CD4-positive, alpha-beta memory T cell (primary cell): ENCODE results near the gene GIT2. TPM values are rescaled to one million over a fixed set of nuclear protein-coding genes. Genes with fewer than 3 reads are reported as not detected.

Experiments used
- CTCF ChIA-PET: fragments of 350-600 bp; sonication (Branson Sonifier 250); formaldehyde crosslinking; loops from one replicate; lab custom pipeline; 2021; ENCODE audit warnings: inconsistent platforms; ENCODE audit not compliant: partially characterized antibody; lab: Charles Lee
- POLR2A ChIA-PET: fragments of 350-600 bp; sonication (Branson Sonifier 250); formaldehyde crosslinking; loops from one replicate; lab custom pipeline; 2021; ENCODE audit not compliant: partially characterized antibody; lab: Charles Lee
- DNase-seq, 5 donors: peaks; one replicate each; pipeline versions ENCODE4 v3.0.0 to v3.0.0-alpha.2; 2020 to 2022; ENCODE audit warnings: mixed read lengths in 1 of 5
- H3K27ac ChIP-seq: one replicate; pipeline ENCODE4 v1.7.0; 2013; ENCODE audit warnings: low read depth, low read length
- H3K27me3 ChIP-seq: 2 replicates; pipeline ENCODE4 v1.7.0; 2013; ENCODE audit warnings: mild to moderate bottlenecking, low read length, moderate library complexity; ENCODE audit not compliant: insufficient read depth
- H3K36me3 ChIP-seq: 2 replicates; pipeline ENCODE4 v1.7.0; 2013; ENCODE audit warnings: mild to moderate bottlenecking, low read length, moderate library complexity; ENCODE audit not compliant: insufficient read depth
- H3K4me1 ChIP-seq: 2 replicates; pipeline ENCODE4 v1.7.0; 2013; ENCODE audit warnings: mild to moderate bottlenecking, low read length, moderate library complexity; ENCODE audit not compliant: insufficient read depth
- H3K4me3 ChIP-seq, 2 donors: one replicate each; pipeline ENCODE4 v1.7.0; 2013; ENCODE audit warnings: low read length in 2 of 2, mild to moderate bottlenecking in 1 of 2
- H3K9me3 ChIP-seq, 2 donors: one replicate each; pipeline ENCODE4 v1.7.0; 2013; ENCODE audit warnings: low read length in 2 of 2, control low read depth in 1 of 2; ENCODE audit not compliant: control insufficient read depth in 1 of 2
- H3K27ac Mint-ChIP-seq, 7 donors: one replicate each; pipeline ENCODE4 v1.8.0; 2020 to 2021; ENCODE audit warnings: mixed read lengths in 7 of 7, mild to moderate bottlenecking in 6 of 7, inconsistent platforms in 3 of 7, moderate library complexity in 3 of 7
- H3K27me3 Mint-ChIP-seq, 2 donors: one replicate each; pipeline ENCODE4 v1.8.0; 2020 to 2021; ENCODE audit warnings: mixed read lengths in 2 of 2
- H3K36me3 Mint-ChIP-seq, 2 donors: one replicate each; pipeline ENCODE4 v1.8.0; 2020 to 2021; ENCODE audit warnings: mixed read lengths in 2 of 2, inconsistent platforms in 1 of 2, mild to moderate bottlenecking in 1 of 2
- H3K4me1 Mint-ChIP-seq, 4 donors: one replicate each; pipeline ENCODE4 v1.8.0; 2020 to 2021; ENCODE audit warnings: mixed read lengths in 4 of 4, mild to moderate bottlenecking in 1 of 4
- H3K4me3 Mint-ChIP-seq, 8 donors: one replicate each; pipeline ENCODE4 v1.8.0; 2020 to 2021; ENCODE audit warnings: mixed read lengths in 8 of 8, mild to moderate bottlenecking in 7 of 8, moderate library complexity in 6 of 8, inconsistent platforms in 3 of 8
- H3K9me3 Mint-ChIP-seq, 8 donors: one replicate each; pipeline ENCODE4 v1.8.0; 2020 to 2021; ENCODE audit warnings: mixed read lengths in 8 of 8, mild to moderate bottlenecking in 5 of 8, inconsistent platforms in 3 of 8, moderate library complexity in 1 of 8
- intact Hi-C: fragments of 100-400 bp; cut with micrococcal nuclease; formaldehyde crosslinking; loops from one replicate; pipeline ENCODE4 v1.15.1; 2023
- polyA plus RNA-seq, 2 donors: library from polyadenylated mRNA; unstranded; fragments of 300-500 nt; fragmentation: Illumina TruSeq; gene quantifications; one replicate each; pipeline ENCODE4 v1.2.3, GENCODE V29; 2021
- total RNA-seq, 2 experiments: library from RNA; stranded (reverse); gene quantifications; one replicate each; pipeline ENCODE4 v1.2.3, GENCODE V29; 2021

Gene GIT2
- total and polyA plus RNA-seq, 4 experiments from 2014 or later: 83.1 to 149 (median 118) TPM

GRCh38 chr12:109946913-109947312 lies 49.3 kb downstream of the GIT2 start:
- POLR2A ChIA-PET: interaction anchor here (0.8 to 1.3 kb wide), 2 partner anchors 34 to 58 kb away, joined by 3 to 6 read pairs; no protein-coding TSS in a partner anchor
- peaks cover 52% of the 10 kb centered on the region for H3K36me3 ChIP-seq

GRCh38 chr12:109946505-109946904 lies 49.7 kb downstream of the GIT2 start:
- Mint-ChIP-seq H3K9me3 (no peaks in the 10 kb centered on the region), H3K4me3 (peak overlapping the region in 6 of 8 donors; percentile 7 to 57 (median 41)), H3K36me3 (peaks cover 28 to 69% of the 10 kb centered on the region in 2 donors), H3K4me1 (peaks cover 21 to 27% (median 25%) of the 10 kb centered on the region in 4 donors), H3K27me3 (no peaks in the 10 kb centered on the region), H3K27ac (peak overlapping the region in 6 of 7 donors; percentile 21 to 88 (median 74))
- intact Hi-C loops: loop anchor here (5.0 kb wide), 2 partner anchors 51 to 71 kb away; partner anchors contain the start of genes ANKRD13A and GIT2
- POLR2A ChIA-PET: no interaction called here
- Histone ChIP-seq H3K27me3 (no peaks in the 10 kb centered on the region), H3K36me3 (peaks cover 48% of the 10 kb centered on the region), H3K27ac (no peak overlapping the region), H3K4me1 (peaks cover 26% of the 10 kb centered on the region), H3K9me3 (no peaks in the 10 kb centered on the region), H3K4me3 (no peak overlapping the region)
- CTCF ChIA-PET: interaction anchor here (0.9 kb wide), 1 partner anchor 18 kb away, joined by 3 read pairs; no protein-coding TSS in a partner anchor
- DNase-seq: no peak

More at GRCh38 chr12:109946913-109947312, 49.3 kb downstream of the GIT2 start:
- Mint-ChIP-seq H3K4me1 (peaks cover 21 to 27% (median 26%) of the 10 kb centered on the region in 4 donors), H3K9me3 (no peaks in the 10 kb centered on the region), H3K27ac (peak overlapping the region in 6 of 7 donors; percentile 43 to 88 (median 78)), H3K4me3 (peak overlapping the region in 6 of 8 donors; percentile 7 to 57 (median 49)), H3K36me3 (peaks cover 32 to 73% of the 10 kb centered on the region in 2 donors), H3K27me3 (no peaks in the 10 kb centered on the region)
- Histone ChIP-seq H3K4me1 (peaks cover 26% of the 10 kb centered on the region), H3K4me3 (no peak overlapping the region), H3K27ac (no peak overlapping the region), H3K9me3 (no peaks in the 10 kb centered on the region), H3K27me3 (no peaks in the 10 kb centered on the region)
- no peak for DNase-seq
- intact Hi-C loops: loop anchor here (5.0 kb wide), 2 partner anchors 50 to 70 kb away; partner anchors contain the start of genes ANKRD13A and GIT2
- CTCF ChIA-PET: interaction anchor here (0.9 to 1.2 kb wide), 2 partner anchors 19 to 20 kb away, joined by 3 read pairs; no protein-coding TSS in a partner anchor

GRCh38 chr12:109944561-109945359 lies 51.4 kb downstream of the GIT2 start:
- CTCF ChIA-PET: interaction anchor here (1.6 kb wide), 1 partner anchor 99 kb away, joined by 5 read pairs; no protein-coding TSS in a partner anchor
- Mint-ChIP-seq H3K9me3 (no peaks in the 10 kb centered on the region), H3K27ac (peak overlapping the region in 1 of 7 donors; percentile 25)

GRCh38 chr12:109943811-109944210 lies 52.4 kb downstream of the GIT2 start:
- no peak for DNase-seq
- Mint-ChIP-seq H3K27me3 (no peaks in the 10 kb centered on the region), H3K36me3 (peaks cover 31 to 54% of the 10 kb centered on the region in 2 donors), H3K4me1 (peaks cover 21 to 26% (median 24%) of the 10 kb centered on the region in 4 donors), H3K9me3 (no peaks in the 10 kb centered on the region), H3K27ac (no peak overlapping the region), H3K4me3 (no peak overlapping the region)
- ChIA-PET CTCF (interaction anchor here (1.6 kb wide), 1 partner anchor 99 kb away, joined by 5 read pairs; no protein-coding TSS in a partner anchor), POLR2A (no interaction called here)
- intact Hi-C loops: no loop called here
- no peaks in the 10 kb centered on the region for H3K27me3 ChIP-seq
- no peak overlapping the region for H3K4me3 ChIP-seq
- H3K27ac ChIP-seq: no peak overlapping the region
- peaks cover 31% of the 10 kb centered on the region for H3K36me3 ChIP-seq
- no peaks in the 10 kb centered on the region for H3K9me3 ChIP-seq
- peaks cover 26% of the 10 kb centered on the region for H3K4me1 ChIP-seq

More at GRCh38 chr12:109944561-109945359, 51.4 kb downstream of the GIT2 start:
- H3K27me3 ChIP-seq: no peaks in the 10 kb centered on the region
- H3K27ac ChIP-seq: no peak overlapping the region
- H3K36me3 ChIP-seq: peaks cover 30% of the 10 kb centered on the region
- Mint-ChIP-seq H3K4me1 (peaks cover 22 to 27% (median 24%) of the 10 kb centered on the region in 4 donors), H3K4me3 (no peak overlapping the region), H3K27me3 (no peaks in the 10 kb centered on the region), H3K36me3 (peaks cover 26 to 57% of the 10 kb centered on the region in 2 donors)
- no peak for DNase-seq
- intact Hi-C loops: loop anchor here (5.0 kb wide), 2 partner anchors 53 to 73 kb away; partner anchors contain the start of genes ANKRD13A and GIT2
- no peaks in the 10 kb centered on the region for H3K9me3 ChIP-seq
- no peak overlapping the region for H3K4me3 ChIP-seq
- POLR2A ChIA-PET: no interaction called here
- peaks cover 26% of the 10 kb centered on the region for H3K4me1 ChIP-seq

GRCh38 chr12:109940339-109940923 lies 55.7 kb downstream of the GIT2 start:
- Mint-ChIP-seq H3K9me3 (no peaks in the 10 kb centered on the region), H3K27ac (peak overlapping the region in 3 of 7 donors; percentile 1 to 61 (median 53)), H3K4me3 (no peak overlapping the region), H3K27me3 (no peaks in the 10 kb centered on the region), H3K4me1 (peaks cover 0 to 2% (median 0%) of the 10 kb centered on the region in 4 donors), H3K36me3 (peaks cover 33 to 55% of the 10 kb centered on the region in 2 donors)
- intact Hi-C loops: no loop called here
- POLR2A ChIA-PET: interaction anchor here (1.0 kb wide), 1 partner anchor 58 kb away, joined by 4 read pairs; the partner anchor contains the start of gene ANKRD13A
- no peak overlapping the region for H3K27ac ChIP-seq
- H3K27me3 ChIP-seq: no peaks in the 10 kb centered on the region
- no peak for DNase-seq
- H3K9me3 ChIP-seq: no peaks in the 10 kb centered on the region
- CTCF ChIA-PET: interaction anchor here (1.2 to 1.7 kb wide), 3 partner anchors 11 to 27 kb away, joined by 3 to 4 read pairs (median 4); no protein-coding TSS in a partner anchor
- peaks cover 38% of the 10 kb centered on the region for H3K36me3 ChIP-seq
- no peak overlapping the region for H3K4me3 ChIP-seq
- H3K4me1 ChIP-seq: no peaks in the 10 kb centered on the region

GRCh38 chr12:109939504-109939903 lies 56.7 kb downstream of the GIT2 start:
- peaks cover 39% of the 10 kb centered on the region for H3K36me3 ChIP-seq

More at GRCh38 chr12:109939504-109939903, 56.7 kb downstream of the GIT2 start:
- no peak overlapping the region for H3K4me3 ChIP-seq
- Mint-ChIP-seq H3K36me3 (peaks cover 36 to 51% of the 10 kb centered on the region in 2 donors), H3K27ac (peak overlapping the region in 3 of 7 donors; percentile 8 to 60 (median 37)), H3K4me3 (no peak overlapping the region), H3K27me3 (no peaks in the 10 kb centered on the region), H3K4me1 (peaks cover 0 to 2% (median 0%) of the 10 kb centered on the region in 4 donors), H3K9me3 (no peaks in the 10 kb centered on the region)
- CTCF ChIA-PET: no interaction called here
- POLR2A ChIA-PET: interaction anchor here (1.0 kb wide), 1 partner anchor 59 kb away, joined by 4 read pairs; the partner anchor contains the start of gene ANKRD13A
- H3K27me3 ChIP-seq: no peaks in the 10 kb centered on the region
- DNase-seq: no peak
- intact Hi-C loops: no loop called here
- H3K27ac ChIP-seq: no peak overlapping the region
- no peaks in the 10 kb centered on the region for H3K4me1 ChIP-seq
- no peaks in the 10 kb centered on the region for H3K9me3 ChIP-seq
